ENCODE data around the gene ZSCAN10.
"Not testable (repeated sequence)": the region's sequence is repeated elsewhere in the genome, so short reads cannot be mapped to it uniquely, and the experiment has no call there.

Gene ZSCAN10

GRCh38 chr16:3054965-3055733 is 43.9 kb downstream of the ZSCAN10 start:
- Histone ChIP-seq H3K27me3 (ENCODE audit: insufficient read depth, low read length) (peaks cover 36% of the 10 kb centered on the region), H3K27ac (ENCODE audit: low read length) (no peak overlapping the region), H3K9ac (ENCODE audit: low read depth, low read length) (no peak overlapping the region), H3K4me1 (ENCODE audit: insufficient read depth, low read length) (no peaks in the 10 kb centered on the region), H3K4me3 (ENCODE audit: low read length) (no peak overlapping the region), H3K9me3 (ENCODE audit: insufficient read depth, low read depth, low read length) (no peaks in the 10 kb centered on the region), H3K36me3 (ENCODE audit: insufficient read depth, low read depth, low read length) (no peaks in the 10 kb centered on the region)

GRCh38 chr16:3053330-3053710 is 45.8 kb downstream of the ZSCAN10 start:
- H3K27ac ChIP-seq (ENCODE audit: low read length); H3K9me3 ChIP-seq (ENCODE audit: insufficient read depth, low read depth, low read length); H3K4me3 ChIP-seq (ENCODE audit: low read length); H3K4me1 ChIP-seq (ENCODE audit: insufficient read depth, low read length); H3K9ac ChIP-seq (ENCODE audit: low read depth, low read length); H3K36me3 ChIP-seq (ENCODE audit: insufficient read depth, low read depth, low read length): not testable (repeated sequence)
- H3K27me3 ChIP-seq (ENCODE audit: insufficient read depth, low read length): peaks cover 48% of the 10 kb centered on the region

- H3K9ac ChIP-seq (ENCODE audit: low read depth, low read length); H3K4me1 ChIP-seq (ENCODE audit: insufficient read depth, low read length); H3K27ac ChIP-seq (ENCODE audit: low read length); H3K9me3 ChIP-seq (ENCODE audit: insufficient read depth, low read depth, low read length); H3K4me3 ChIP-seq (ENCODE audit: low read length); H3K36me3 ChIP-seq (ENCODE audit: insufficient read depth, low read depth, low read length): not testable (repeated sequence)
- H3K27me3 ChIP-seq (ENCODE audit: insufficient read depth, low read length): peaks cover 49% of the 10 kb centered on the region
Measured at GRCh38 chr16:3052571-3053329, 46.3 kb downstream of the ZSCAN10 start.

GRCh38 chr16:3051494-3051893 is 47.6 kb downstream of the ZSCAN10 start:
- no peak overlapping the region for H3K9ac ChIP-seq (ENCODE audit: low read depth, low read length)
- no peak overlapping the region for H3K27ac ChIP-seq (ENCODE audit: low read length)
- no peaks in the 10 kb centered on the region; the same call in 1 of the 2 replicates for H3K4me1 ChIP-seq (ENCODE audit: insufficient read depth, low read length)
- peaks cover 56% of the 10 kb centered on the region for H3K27me3 ChIP-seq (ENCODE audit: insufficient read depth, low read length)
- no peak overlapping the region for H3K4me3 ChIP-seq (ENCODE audit: low read length)
- H3K9me3 ChIP-seq (ENCODE audit: insufficient read depth, low read depth, low read length): no peaks in the 10 kb centered on the region
- no peaks in the 10 kb centered on the region for H3K36me3 ChIP-seq (ENCODE audit: insufficient read depth, low read depth, low read length)

GRCh38 chr16:3051009-3051408 is 48.1 kb downstream of the ZSCAN10 start:
- H3K27me3 ChIP-seq (ENCODE audit: insufficient read depth, low read length): peaks cover 60% of the 10 kb centered on the region
- no peaks in the 10 kb centered on the region; the same call in 1 of the 2 replicates for H3K4me1 ChIP-seq (ENCODE audit: insufficient read depth, low read length)
- no peak overlapping the region for H3K27ac ChIP-seq (ENCODE audit: low read length)
- no peak overlapping the region for H3K4me3 ChIP-seq (ENCODE audit: low read length)
- H3K9me3 ChIP-seq (ENCODE audit: insufficient read depth, low read depth, low read length): no peaks in the 10 kb centered on the region
- no peak overlapping the region for H3K9ac ChIP-seq (ENCODE audit: low read depth, low read length)
- H3K36me3 ChIP-seq (ENCODE audit: insufficient read depth, low read depth, low read length): no peaks in the 10 kb centered on the region

GRCh38 chr16:3050487-3050886 is 48.6 kb downstream of the ZSCAN10 start:
- H3K9me3 ChIP-seq (ENCODE audit: insufficient read depth, low read depth, low read length): no peaks in the 10 kb centered on the region

GRCh38 chr16:3049921-3050481 is 49.1 kb downstream of the ZSCAN10 start:
- peaks cover 64% of the 10 kb centered on the region for H3K27me3 ChIP-seq (ENCODE audit: insufficient read depth, low read length)

More at GRCh38 chr16:3050487-3050886, 48.6 kb downstream of the ZSCAN10 start:
- Histone ChIP-seq H3K9ac (ENCODE audit: low read depth, low read length) (no peak overlapping the region), H3K4me1 (ENCODE audit: insufficient read depth, low read length) (no peaks in the 10 kb centered on the region; the same call in 1 of the 2 replicates), H3K27me3 (ENCODE audit: insufficient read depth, low read length) (peaks cover 62% of the 10 kb centered on the region), H3K36me3 (ENCODE audit: insufficient read depth, low read depth, low read length) (no peaks in the 10 kb centered on the region), H3K27ac (ENCODE audit: low read length) (no peak overlapping the region), H3K4me3 (ENCODE audit: low read length) (no peak overlapping the region)

GRCh38 chr16:3047387-3047720 is 51.7 kb downstream of the ZSCAN10 start:
- no peaks in the 10 kb centered on the region; the same call in 1 of the 2 replicates for H3K4me1 ChIP-seq (ENCODE audit: insufficient read depth, low read length)
- peak overlapping the region; percentile 27; the same call in 1 of the 2 replicates for H3K9ac ChIP-seq (ENCODE audit: low read depth, low read length)
- H3K9me3 ChIP-seq (ENCODE audit: insufficient read depth, low read depth, low read length): no peaks in the 10 kb centered on the region
- H3K27me3 ChIP-seq (ENCODE audit: insufficient read depth, low read length): peaks cover 87% of the 10 kb centered on the region
- no peak overlapping the region for H3K27ac ChIP-seq (ENCODE audit: low read length)
- H3K36me3 ChIP-seq (ENCODE audit: insufficient read depth, low read depth, low read length): no peaks in the 10 kb centered on the region
- H3K4me3 ChIP-seq (ENCODE audit: low read length): peak overlapping the region; percentile 70

More at GRCh38 chr16:3049921-3050481, 49.1 kb downstream of the ZSCAN10 start:
- Histone ChIP-seq H3K9ac (ENCODE audit: low read depth, low read length) (no peak overlapping the region), H3K4me1 (ENCODE audit: insufficient read depth, low read length) (no peaks in the 10 kb centered on the region; the same call in 1 of the 2 replicates), H3K36me3 (ENCODE audit: insufficient read depth, low read depth, low read length) (no peaks in the 10 kb centered on the region), H3K9me3 (ENCODE audit: insufficient read depth, low read depth, low read length) (no peaks in the 10 kb centered on the region), H3K4me3 (ENCODE audit: low read length) (no peak overlapping the region), H3K27ac (ENCODE audit: low read length) (no peak overlapping the region)

- H3K36me3 ChIP-seq (ENCODE audit: insufficient read depth, low read depth, low read length): no peaks in the 10 kb centered on the region
- no peak overlapping the region for H3K27ac ChIP-seq (ENCODE audit: low read length)
- H3K4me3 ChIP-seq (ENCODE audit: low read length): peak overlapping the region; percentile 70
- peaks cover 90% of the 10 kb centered on the region for H3K27me3 ChIP-seq (ENCODE audit: insufficient read depth, low read length)
- peak overlapping the region; percentile 27; the same call in 1 of the 2 replicates for H3K9ac ChIP-seq (ENCODE audit: low read depth, low read length)
- H3K9me3 ChIP-seq (ENCODE audit: insufficient read depth, low read depth, low read length): no peaks in the 10 kb centered on the region
- no peaks in the 10 kb centered on the region; the same call in 1 of the 2 replicates for H3K4me1 ChIP-seq (ENCODE audit: insufficient read depth, low read length)
Measured at GRCh38 chr16:3046641-3047386, 52.3 kb downstream of the ZSCAN10 start.

- H3K36me3 ChIP-seq (ENCODE audit: insufficient read depth, low read depth, low read length): no peaks in the 10 kb centered on the region
- no peaks in the 10 kb centered on the region for H3K9me3 ChIP-seq (ENCODE audit: insufficient read depth, low read depth, low read length)
- no peak within 1 kb of the TSS for H3K27ac ChIP-seq (ENCODE audit: low read length)
- H3K4me1 ChIP-seq (ENCODE audit: insufficient read depth, low read length): no peaks in the 10 kb centered on the region; the same call in 1 of the 2 replicates
- H3K9ac ChIP-seq (ENCODE audit: low read depth, low read length): peak within 1 kb of the TSS; percentile 47; the same call in 1 of the 2 replicates
- peak within 1 kb of the TSS; percentile 70 for H3K4me3 ChIP-seq (ENCODE audit: low read length)
- peaks cover 88% of the 10 kb centered on the region for H3K27me3 ChIP-seq (ENCODE audit: insufficient read depth, low read length)
Measured at GRCh38 chr16:3045758-3046640, 53.1 kb downstream of the ZSCAN10 start, which contains the start of gene MMP25. Gene MMP25, plus strand, starts transcription at chr16:3046561. Its CDS starts 357 bp downstream, at chr16:3046918.
